HG03064 (cell line): ENCODE measurements around the gene CMTM4.
"Not testable (repeated sequence)": the region's sequence is repeated elsewhere in the genome, so short reads cannot be mapped to it uniquely, and the experiment has no call there.

Experiments used
- ATAC-seq: cut with Tn5 transposase; IDR thresholded peaks from one replicate; pipeline ENCODE4 v1.9.1; 2021; ENCODE audit warnings: low read depth; ENCODE audit not compliant: unreplicated experiment

CMTM4 gene

DNA sequence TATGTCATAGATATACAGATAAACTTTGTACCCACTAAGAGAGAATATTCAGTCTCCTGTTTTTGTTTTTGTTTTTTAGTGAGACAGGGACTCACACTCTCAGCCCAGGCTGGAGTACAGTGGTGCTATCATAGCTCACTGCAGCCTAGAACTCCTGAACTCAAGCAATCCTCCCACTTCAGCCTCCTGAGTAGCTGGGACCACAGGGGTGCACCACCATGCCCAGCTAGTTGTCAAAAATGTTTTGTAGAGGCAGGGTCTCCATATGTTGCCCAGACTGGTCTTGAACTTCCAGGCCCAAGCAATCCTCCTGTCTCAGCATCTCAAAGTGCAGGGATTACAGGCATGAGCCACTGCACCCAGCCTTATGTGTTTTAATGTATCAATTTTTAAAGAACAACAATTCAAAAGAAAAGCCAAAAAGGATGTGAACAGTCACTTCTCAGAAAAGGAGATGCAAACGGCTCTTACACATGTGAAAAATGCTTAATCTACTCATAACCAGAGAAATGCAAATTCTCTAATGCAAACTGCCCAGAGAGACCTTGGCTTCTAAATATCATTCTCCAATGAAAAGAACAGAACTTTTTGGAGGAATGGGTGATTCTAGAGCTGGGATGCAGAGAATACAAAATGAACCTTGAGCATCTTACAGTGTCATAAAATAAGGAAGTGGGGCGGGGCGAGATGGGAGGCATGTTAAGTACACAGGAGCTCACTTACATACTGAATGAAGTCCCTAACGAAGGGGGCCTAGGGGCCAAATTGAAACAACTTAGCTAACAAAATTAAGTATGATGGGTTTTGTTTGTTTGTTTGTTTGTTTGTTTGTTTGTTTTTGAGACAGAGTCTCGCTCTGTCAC is 99.3 kb downstream of the CMTM4 start:
- ATAC-seq = no peak

DNA sequence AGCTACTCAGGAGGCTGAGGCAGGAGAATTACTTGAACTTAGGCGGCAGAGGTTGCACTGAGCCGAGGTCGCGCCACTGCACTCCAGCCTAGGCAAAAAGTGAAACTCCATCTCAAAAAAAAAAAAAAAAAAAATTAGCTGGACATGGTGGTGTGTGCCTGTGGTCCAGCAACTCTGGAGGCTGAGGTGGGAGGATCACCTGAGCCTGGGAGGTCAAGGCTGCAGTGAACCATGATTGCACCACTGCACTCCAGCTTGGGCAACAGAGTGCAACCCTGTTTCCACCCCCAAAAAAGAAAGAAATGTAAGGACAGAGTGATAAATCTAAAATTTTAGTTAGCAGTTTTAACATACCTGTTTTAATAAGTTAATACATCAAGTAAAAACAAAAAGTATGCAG is 100.0 kb downstream of the CMTM4 start:
- ATAC-seq = not testable (repeated sequence)

- no peak for ATAC-seq
Observed at GRCh38 chr16:66594739-66595138, 101.8 kb downstream of the CMTM4 start.

GRCh38 chr16:66592814-66593213 is 103.7 kb downstream of the CMTM4 start:
- no peak for ATAC-seq

- no peak for ATAC-seq
Observed at GRCh38 chr16:66592241-66592640, 104.3 kb downstream of the CMTM4 start.

DNA sequence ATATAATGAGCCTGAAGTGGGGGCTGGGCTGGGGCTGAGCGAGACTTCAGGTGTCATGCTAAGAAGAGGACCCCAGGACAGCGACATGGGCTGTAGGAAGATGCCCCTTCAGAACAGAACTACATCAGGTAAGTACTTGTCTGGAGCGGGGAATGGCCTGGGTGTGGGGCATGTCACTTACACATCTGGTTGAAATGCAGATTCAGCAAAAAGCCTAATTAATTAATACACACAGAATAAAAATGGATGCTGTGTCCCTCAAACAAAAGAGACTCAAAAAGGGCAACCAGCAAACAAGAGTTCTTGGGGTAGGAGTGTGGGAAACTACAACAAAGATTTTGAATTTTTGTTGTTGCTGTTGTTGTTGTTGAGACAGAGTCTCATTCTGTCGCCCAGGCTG is 105.5 kb downstream of the CMTM4 start:
- no peak for ATAC-seq

DNA sequence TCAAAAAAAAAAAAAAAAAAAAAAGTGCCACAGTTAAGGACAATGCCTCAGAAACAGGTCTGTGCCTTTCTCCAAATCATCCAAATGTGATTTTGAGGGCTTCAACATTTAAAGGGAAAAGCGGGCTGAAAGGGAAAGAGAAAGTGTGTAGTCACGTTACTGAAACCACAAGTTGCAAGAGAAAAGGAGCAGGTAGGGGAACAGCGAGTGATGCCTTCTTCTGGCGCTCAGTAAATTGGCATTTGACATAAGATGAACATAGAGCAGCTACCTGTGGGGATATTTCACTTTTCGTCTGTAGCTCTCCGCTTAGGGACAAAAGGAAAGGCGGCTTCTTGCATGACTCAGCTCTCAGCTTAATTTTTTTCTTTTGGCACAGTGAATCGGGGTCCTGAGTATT is 106.2 kb downstream of the CMTM4 start:
- ATAC-seq = no peak

- no peak for ATAC-seq
Observed at GRCh38 chr16:66588981-66589713, 107.4 kb downstream of the CMTM4 start.

- ATAC-seq = no peak
Observed at GRCh38 chr16:66587881-66588600, 108.5 kb downstream of the CMTM4 start.

GRCh38 chr16:66585481-66586239 is 110.9 kb downstream of the CMTM4 start:
- no peak for ATAC-seq

DNA sequence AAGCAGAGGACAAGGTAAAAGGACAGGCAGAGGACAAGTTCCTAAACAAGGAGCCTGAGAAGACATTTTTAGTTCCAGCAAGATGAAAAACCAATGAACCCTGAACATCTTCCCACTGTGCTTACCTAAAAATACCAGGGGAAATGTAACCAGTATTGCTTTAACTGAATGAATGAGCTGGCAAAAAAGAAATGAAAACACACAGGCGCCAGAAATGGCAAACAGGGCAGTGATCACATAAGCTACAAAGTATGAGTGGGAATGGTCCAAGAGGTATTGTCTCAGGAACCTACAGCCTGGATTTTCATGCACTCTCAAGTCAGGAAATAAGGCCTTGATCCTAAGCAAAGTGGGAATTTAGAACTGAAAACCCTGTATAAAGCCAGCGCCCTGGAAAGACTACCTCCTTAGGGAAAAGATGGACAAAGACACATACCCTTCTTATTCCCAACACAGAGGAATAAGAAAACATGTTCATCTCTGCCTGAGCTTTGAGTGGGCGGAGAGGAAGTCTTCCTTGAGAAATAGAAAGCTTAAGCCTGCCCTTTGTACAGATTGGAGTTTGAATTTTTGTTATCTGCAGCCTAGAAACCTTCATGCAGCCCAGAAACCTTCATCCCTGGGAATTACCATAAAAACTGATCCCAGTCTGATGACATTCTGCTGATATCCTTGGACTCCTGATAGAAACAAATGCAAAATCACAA is 115.1 kb downstream of the CMTM4 start:
- no peak for ATAC-seq

DNA sequence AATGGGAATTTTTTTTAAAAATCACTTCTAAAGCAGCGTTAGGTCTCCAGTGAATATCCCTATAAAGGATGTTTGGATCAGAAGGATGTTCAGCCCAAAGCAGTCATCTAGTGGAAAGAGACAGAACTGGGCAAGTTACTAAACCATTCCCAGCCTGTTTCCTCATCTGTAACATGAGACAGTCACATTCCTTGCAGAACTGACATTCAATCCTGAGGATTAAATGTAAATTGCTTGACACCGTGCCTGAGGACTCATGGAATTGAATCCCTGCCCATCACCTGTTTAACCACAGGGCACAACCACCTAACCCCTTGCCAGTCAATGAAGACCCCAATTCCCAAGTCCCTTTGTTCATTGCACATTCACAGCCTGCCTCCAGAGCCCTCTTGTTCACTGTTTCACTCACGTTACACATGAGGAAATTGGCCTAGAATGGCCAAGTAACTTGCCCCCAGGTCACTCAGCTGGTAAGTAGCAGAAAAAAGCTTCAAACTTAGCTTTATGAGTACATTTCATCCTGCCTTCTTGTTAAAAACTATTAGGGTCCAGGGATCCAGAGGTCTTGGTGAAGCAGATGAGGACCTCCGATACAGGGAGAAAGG is 115.8 kb downstream of the CMTM4 start:
- ATAC-seq = no peak

GRCh38 chr16:66578651-66579531 is 117.7 kb downstream of the CMTM4 start, which contains the start of gene CMTM2:
CMTM2 (plus strand) TSS chr16:66579463; CDS start chr16:66579608, 145 bp downstream.
- no peak for ATAC-seq

DNA sequence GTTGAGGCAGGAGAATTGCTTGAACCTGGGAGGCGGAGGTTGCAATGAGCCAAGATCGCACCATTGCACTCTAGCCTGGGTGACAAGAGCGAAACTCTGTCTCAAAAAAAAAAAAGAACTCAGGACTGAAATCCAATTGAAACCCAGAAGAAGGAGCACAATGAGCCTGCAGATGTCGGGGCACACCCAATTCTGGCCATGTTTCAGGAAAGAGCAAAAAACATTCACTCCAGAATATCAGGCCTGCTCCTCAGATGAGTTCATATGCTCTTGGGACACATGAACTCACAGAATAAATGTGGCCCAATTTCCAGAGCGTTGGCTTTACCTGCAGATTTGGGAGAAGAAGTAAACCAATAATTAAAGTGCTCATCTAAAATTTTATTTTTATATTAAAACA is 120.2 kb downstream of the CMTM4 start:
- ATAC-seq = no peak

DNA sequence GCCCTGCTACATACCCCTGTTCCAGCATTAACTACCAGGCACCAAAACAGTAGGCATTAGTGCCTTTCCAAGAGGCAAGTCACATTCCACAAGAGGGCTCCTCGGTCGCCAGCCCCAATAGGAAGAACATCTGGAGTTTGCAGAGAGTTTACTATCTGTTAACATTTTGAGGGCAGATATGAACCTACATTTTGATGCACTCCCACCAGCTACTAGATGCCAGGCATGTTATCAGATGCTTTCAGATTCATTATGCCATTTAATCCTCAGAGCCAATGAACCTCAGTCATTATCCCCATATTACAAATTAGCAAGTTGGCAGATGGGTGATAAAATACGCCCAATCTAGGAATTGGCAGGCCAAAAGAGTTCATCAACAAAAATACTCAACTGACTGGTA is 121.5 kb downstream of the CMTM4 start:
- ATAC-seq = no peak

- ATAC-seq = no peak
Observed at GRCh38 chr16:66574531-66574930, 122.0 kb downstream of the CMTM4 start.

GRCh38 chr16:66574081-66574480 is 122.5 kb downstream of the CMTM4 start:
- no peak for ATAC-seq

DNA sequence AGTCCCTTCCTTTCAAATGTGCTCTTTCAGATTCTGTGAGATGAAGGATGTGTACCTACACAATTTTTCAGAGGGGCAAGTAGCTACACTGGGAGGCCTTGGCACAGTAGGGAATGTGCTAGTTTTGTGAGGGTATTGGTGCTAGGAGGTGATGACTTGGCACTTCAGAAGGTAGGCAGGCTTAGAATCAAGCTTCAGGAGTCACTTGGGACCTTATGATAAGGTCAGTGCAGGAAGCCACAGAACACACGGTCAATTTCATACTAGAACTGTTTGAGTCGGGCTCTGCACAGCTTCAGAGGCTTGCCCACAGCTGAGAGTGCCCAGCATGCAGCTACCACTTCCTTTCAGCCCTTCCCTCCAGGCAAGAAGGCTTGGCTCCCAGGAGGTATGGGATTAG is 124.2 kb downstream of the CMTM4 start:
- ATAC-seq = no peak
